HepG2 (cell line): ENCODE measurements around the gene WRAP73. TPM values are rescaled to one million over a fixed set of nuclear protein-coding genes. Genes with fewer than 3 reads are reported as not detected.

Experiments
- ATF7-NPFF ChIP-seq: sonication (generic); formaldehyde crosslinking; IDR thresholded peaks from 2 replicates; pipeline ENCODE4 v1.8.1; 2023; ENCODE audit warnings: mild to moderate bottlenecking, low read depth, missing genetic modification reagents, moderate library complexity
- FOXO1 ChIP-seq: sonication (generic); formaldehyde crosslinking; IDR thresholded peaks from 2 replicates; pipeline ENCODE4 v1.4.0; 2020; ENCODE audit warnings: missing genetic modification reagents
- HMGXB4 ChIP-seq, 2 experiments: sonication (generic) in 1 of 2; formaldehyde crosslinking in 1 of 2; IDR thresholded peaks; 2 replicates each; pipeline versions ENCODE4 v1.4.0 to v1.6.1; 2018 to 2020; ENCODE audit warnings: missing genetic modification reagents in 2 of 2, borderline replicate concordance in 1 of 2, low read depth in 1 of 2, mild to moderate bottlenecking in 1 of 2, missing biosample characterization in 1 of 2
- HOXA5 ChIP-seq: sonication (generic); formaldehyde crosslinking; IDR thresholded peaks from 2 replicates; pipeline ENCODE4 v1.4.0; 2020; ENCODE audit warnings: missing genetic modification reagents
- SPEN ChIP-seq: sonication (generic); formaldehyde crosslinking; IDR thresholded peaks from 2 replicates; pipeline ENCODE4 v1.5.1; 2020; ENCODE audit warnings: low read depth, mild to moderate bottlenecking, missing genetic modification reagents
- TBX3 ChIP-seq: fragments of 450-650 bp; IDR thresholded peaks from 2 replicates; pipeline ENCODE4 v1.6.1; 2017; ENCODE audit warnings: antibody characterized with exemption, mild to moderate bottlenecking, inconsistent platforms, borderline replicate concordance
- TFDP1 ChIP-seq: IDR thresholded peaks from 2 replicates; pipeline ENCODE4 v1.6.1; 2016; ENCODE audit warnings: missing compliant biosample characterization, missing genetic modification reagents, borderline replicate concordance
- UBTF ChIP-seq: sonication (generic); formaldehyde crosslinking; IDR thresholded peaks from 2 replicates; pipeline ENCODE4 v1.4.0; 2020; ENCODE audit warnings: mild to moderate bottlenecking, missing genetic modification reagents
- ZBTB40 ChIP-seq, 2 experiments: fragments of 450-650 bp in 1 of 2; sonication (generic) in 1 of 2; formaldehyde crosslinking in 1 of 2; IDR thresholded peaks; 2 replicates each; pipeline versions ENCODE4 v1.6.1 to v1.8.0; 2016 to 2022; ENCODE audit warnings: antibody characterized with exemption in 1 of 2, mild to moderate bottlenecking in 1 of 2, missing genetic modification reagents in 1 of 2
- ZNF441 ChIP-seq: sonication (generic); formaldehyde crosslinking; IDR thresholded peaks from 2 replicates; pipeline ENCODE4 v1.7.0; 2021; ENCODE audit warnings: missing genetic modification reagents, borderline replicate concordance
- ZNF674 ChIP-seq: sonication (generic); formaldehyde crosslinking; IDR thresholded peaks from 2 replicates; pipeline ENCODE4 v1.5.0; 2020; ENCODE audit warnings: low read depth, mild to moderate bottlenecking, missing genetic modification reagents
- polyA plus RNA-seq, 8 experiments: library from polyadenylated mRNA; depleted of rRNA in 3 of 8; stranded (reverse) in 7 of 8; unstranded in 1 of 8; fragments of >200 nt; fragmentation: Illumina TruSeq in 4 of 8; extraction: Trizol in 4 of 8; gene quantifications; 2 replicates each; pipeline versions ENCODE4 v1.2.1 to v1.2.3, GENCODE V29; 2011 to 2016; ENCODE audit warnings: low read depth in 4 of 8, missing spikeins in 1 of 8, mixed read lengths in 1 of 8; ENCODE audit not compliant: insufficient read depth in 1 of 8
- total RNA-seq, 5 experiments: library from RNA; depleted of rRNA; stranded (reverse); fragments of >200 nt; fragmentation: Illumina TruSeq; extraction: Trizol; gene quantifications; 2 replicates each; pipeline ENCODE4 v1.2.3, GENCODE V29; 2016; ENCODE audit warnings: low read depth in 1 of 5

WRAP73 gene
- total and polyA plus RNA-seq, 2 of the 13 experiments (the other 11 are each of a cell fraction or from before 2014, with no cell fraction given) = 18.1 to 40.4 TPM

- TF ChIP-seq ZBTB40 (IDR thresholded peaks at IDR 0.05) (peak; percentile 77), ZBTB40 (CRISPR knock-in tag; IDR thresholded peaks at IDR 0.05) (peak; percentile 58; the same call in 1 of the 2 replicates), FOXO1 (peak; percentile 67; the same call in 1 of the 2 replicates), ATF7-NPFF (CRISPR knock-in tag) (peak; percentile 63), ZNF441 (no peak; the same call in 1 of the 2 replicates), UBTF (CRISPR knock-in tag) (peak; percentile 63), ZNF674 (CRISPR knock-in tag) (0 out of 2 replicates have a peak, but pooled peaks have one; percentile 66), HOXA5 (CRISPR knock-in tag) (peak; percentile 76; the same call in 1 of the 2 replicates), TFDP1 (CRISPR knock-in tag) (peak; percentile 25; the same call in 1 of the 2 replicates), TBX3 (0 out of 2 replicates have a peak, but pooled peaks have one; percentile 16), SPEN (CRISPR knock-in tag) (peak; percentile 68), HMGXB4 (CRISPR knock-in tag; IDR thresholded peaks at IDR 0.05; ENCODE audit: borderline replicate concordance in 1 of 2, low read depth in 1 of 2) (0 out of 4 replicates have a peak, but pooled peaks have one; percentile 25 to 44)
Measured at GRCh38 chr1:3624200-3625136, 25.4 kb downstream of the WRAP73 start, which contains the start of gene TPRG1L (continued).
